Frontal cortex (tissue), 4 donors: Measurements from ENCODE around the gene ZNF30. TPM values are rescaled to one million over a fixed set of nuclear protein-coding genes. Genes with fewer than 3 reads are reported as not detected.
"Not testable (repeated sequence)": the region's sequence is repeated elsewhere in the genome, so short reads cannot be mapped to it uniquely, and the experiment has no call there.

Experiments used
- DNase-seq, 2 donors: peaks; one replicate each; pipeline ENCODE4 v3.0.0; 2012; ENCODE audit warnings: low spot score in 2 of 2
- FAIRE-seq: peaks from 2 replicates; lab custom pipeline; 2012; peaks lifted over from hg19 to GRCh38; lab: Jason Lieb, UNC
- total RNA-seq: library from RNA; depleted of rRNA; stranded (reverse); fragments of >200 nt; gene quantifications from one replicate; pipeline ENCODE4 v1.2.3, GENCODE V29; 2014
- donor health status: control.
- donor health status: control.
- donor health status: control.

The ZNF30 gene
- total RNA-seq, 1 donor from 2014 or later = 8.2 TPM

DNA sequence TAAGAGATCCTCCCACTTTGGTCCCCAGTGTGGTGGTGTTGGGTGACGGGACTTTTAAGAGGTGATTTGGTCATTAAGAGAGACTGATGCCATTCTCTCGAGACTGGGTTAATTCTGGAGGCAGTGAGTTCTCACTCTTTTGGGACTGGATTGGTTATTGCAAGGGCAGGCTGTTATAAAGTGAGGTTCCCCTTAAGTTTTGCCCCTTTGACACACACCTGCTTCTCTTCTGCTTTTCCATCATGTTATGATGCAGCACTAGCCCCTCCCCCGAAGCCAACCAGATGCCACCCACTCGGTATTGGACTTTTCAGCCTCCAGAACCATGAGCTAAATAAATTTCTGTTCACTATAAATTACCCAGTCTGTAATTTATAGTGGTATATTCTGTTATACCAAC is 57.1 kb downstream of the ZNF30 start:
- DNase-seq (no peak), FAIRE-seq (no peak)

DNA sequence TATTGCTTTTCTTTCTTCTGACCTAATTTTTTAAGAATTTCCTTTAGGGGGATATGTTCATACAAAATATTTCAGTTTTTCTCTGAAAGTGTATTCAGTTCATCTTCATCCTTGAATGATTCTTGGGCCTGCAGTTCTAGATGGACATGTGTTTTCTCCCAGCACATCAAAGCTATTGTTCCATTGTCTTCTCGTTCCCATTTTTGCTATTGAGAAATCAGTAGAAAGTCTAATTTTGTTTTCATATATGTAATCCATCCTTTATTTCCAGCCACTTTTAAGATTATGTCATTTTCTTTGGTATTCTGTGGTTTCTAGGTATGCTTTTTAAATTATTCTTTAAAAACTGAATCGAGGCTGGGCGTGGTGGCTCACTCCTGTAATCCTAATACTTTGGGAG is 57.6 kb downstream of the ZNF30 start:
- DNase-seq = no peak
- no peak for FAIRE-seq

DNA sequence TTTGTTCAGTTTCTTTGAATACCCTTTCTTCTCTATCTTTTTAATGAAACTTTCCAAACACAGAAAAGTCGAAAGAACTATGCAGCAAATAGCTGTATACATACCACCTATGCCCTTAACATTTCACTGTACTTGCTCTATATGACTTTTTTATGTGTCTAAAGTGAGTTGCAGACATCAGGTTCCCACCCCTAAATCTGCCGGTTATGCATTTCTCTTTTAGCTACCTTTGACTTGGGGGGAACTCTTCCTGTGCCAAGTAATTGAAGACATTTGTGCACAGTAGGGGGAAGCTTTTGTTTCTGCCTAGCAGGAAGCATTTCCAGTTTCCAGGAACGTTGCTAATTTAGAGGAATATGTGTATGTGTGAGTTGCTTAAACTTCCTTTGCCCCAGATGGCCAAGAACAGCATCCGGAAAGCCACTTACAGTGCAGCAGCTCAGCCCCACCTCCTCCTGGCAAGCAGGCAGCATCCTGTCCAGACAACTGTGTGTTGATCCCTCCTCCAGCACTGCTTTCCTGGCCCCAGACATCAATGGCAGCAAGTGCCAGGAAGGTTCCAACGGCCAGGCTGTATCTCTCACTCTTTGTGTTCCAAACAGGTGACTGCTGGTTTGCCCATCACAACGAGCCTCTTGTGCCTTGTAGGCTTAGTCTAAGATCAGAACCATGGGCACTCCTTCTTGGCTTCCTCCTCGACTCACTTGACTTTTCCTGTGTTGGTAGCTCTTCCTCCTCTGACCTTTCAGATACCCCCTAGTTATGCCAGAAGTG is 58.7 kb downstream of the ZNF30 start:
- FAIRE-seq (no peak), DNase-seq (no peak)

GRCh38 chr19:34988119-34988518 is 61.4 kb downstream of the ZNF30 start:
- no peak for DNase-seq
- no peak for FAIRE-seq

DNA sequence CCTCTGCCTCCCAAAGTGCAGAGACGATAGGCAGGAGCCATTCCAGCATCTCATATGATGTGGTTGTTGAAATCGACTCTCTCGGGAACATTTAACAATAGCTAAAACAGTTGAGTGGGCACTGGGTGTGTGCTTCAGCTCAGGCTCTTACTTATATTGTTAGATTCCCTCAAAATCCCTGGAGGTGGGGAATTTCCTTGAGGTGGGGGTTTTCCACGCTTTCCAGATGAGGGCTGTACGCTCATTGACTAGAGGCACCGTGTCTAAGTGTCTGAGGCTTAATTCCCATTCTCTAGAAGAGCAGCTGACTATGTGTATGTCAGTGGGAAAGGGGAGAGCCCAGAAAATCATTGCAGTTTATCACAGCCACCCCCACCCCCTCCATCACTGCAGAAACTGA is 62.6 kb downstream of the ZNF30 start:
- FAIRE-seq (no peak), DNase-seq (no peak)

DNA sequence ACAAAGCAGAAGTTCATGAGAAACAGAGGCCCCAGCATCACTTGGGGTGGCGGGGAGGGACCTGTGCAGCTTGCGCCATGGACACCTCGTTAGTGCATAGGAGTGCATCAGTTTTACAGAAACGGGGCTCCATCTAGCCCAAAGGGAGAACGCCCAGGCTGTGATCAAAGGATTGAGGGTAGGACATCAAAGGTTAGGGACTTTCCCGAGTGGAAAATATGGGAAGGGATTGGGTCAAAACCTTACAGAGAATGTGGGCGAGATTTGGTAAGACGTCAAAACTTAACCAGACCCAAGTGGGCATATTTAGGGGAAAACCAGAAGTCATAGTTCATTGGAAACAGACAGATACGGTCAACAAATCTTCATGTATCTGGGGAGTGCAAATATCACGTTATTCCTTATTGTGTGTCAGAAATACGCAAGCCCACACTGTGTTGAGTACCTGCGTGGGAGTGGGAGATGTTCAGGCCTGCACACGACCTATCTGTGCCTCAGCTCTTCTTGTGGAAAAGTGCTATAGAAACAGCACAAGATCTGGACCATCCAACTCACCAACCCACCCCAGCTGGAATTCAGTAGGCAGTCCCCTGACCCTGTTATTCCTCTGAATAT is 64.0 kb downstream of the ZNF30 start:
- DNase-seq = no peak
- no peak for FAIRE-seq

GRCh38 chr19:34991542-34992333 is 65.0 kb downstream of the ZNF30 start:
- DNase-seq (no peak), FAIRE-seq (no peak)

DNA sequence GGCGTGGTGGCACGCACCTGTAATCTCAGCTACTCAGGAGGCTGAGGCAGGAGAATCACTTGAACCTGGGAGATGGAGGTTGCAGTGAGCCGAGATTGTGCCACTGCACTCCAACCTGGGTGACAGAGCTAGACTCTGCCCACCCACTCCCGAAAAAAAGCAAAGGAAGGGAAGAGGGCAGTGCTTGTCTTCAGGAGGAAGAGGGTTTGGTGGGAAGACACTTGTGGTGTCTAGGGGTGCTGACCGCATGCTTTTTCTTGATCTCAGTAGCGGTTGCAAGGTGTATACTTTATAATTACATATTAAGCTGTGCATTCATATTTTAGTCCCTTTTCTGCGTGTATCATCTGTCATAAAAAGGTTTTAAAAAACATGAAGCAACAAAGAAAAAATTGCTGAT is 65.9 kb downstream of the ZNF30 start:
- FAIRE-seq, DNase-seq: not testable (repeated sequence)

DNA sequence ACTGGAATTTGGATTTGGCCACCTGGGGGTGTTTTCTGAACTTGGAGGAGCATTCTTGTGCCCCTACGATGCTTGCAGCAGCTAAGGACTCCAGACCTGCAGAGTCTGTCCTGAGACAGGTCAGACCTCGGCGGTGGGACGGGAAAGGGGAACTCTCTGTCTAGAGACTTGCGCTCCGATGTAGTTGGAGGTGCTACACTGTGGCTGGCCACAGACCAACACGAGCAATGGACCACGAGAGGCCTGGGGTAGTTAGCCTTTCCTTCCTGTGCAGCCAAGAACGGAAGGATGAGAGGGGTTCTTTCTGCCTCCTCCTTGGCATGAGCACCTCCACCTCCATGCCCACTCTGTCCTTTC is 67.6 kb downstream of the ZNF30 start:
- DNase-seq (no peak), FAIRE-seq (no peak)

Other genes starting within 250 kb of the ZNF30 start
- gene SCGB2B2, start 249.7 kb upstream of the ZNF30 start, total RNA-seq = 0.41 TPM
- gene ZNF302, start 249.2 kb upstream of the ZNF30 start, total RNA-seq = 59.5 TPM
- 41.2 TPM for gene ZNF181, start 192.7 kb upstream of the ZNF30 start, total RNA-seq
- 13.5 TPM for gene ZNF599, start 153.7 kb upstream of the ZNF30 start, total RNA-seq
- 13.9 TPM for gene ZNF792, start 37.3 kb downstream of the ZNF30 start, total RNA-seq
- gene GRAMD1A, start 73.4 kb downstream of the ZNF30 start, total RNA-seq = 29.3 TPM
- gene SCN1B, start 103.6 kb downstream of the ZNF30 start, total RNA-seq = 0.82 TPM
- not detected for gene HPN, start 114.8 kb downstream of the ZNF30 start, total RNA-seq
- gene FXYD3, start 188.9 kb downstream of the ZNF30 start, total RNA-seq = not detected
- gene LGI4, start 208.2 kb downstream of the ZNF30 start, total RNA-seq = 9.0 TPM
- not detected for gene FXYD1, start 211.9 kb downstream of the ZNF30 start, total RNA-seq
- 10.6 TPM for gene FXYD7, start 216.4 kb downstream of the ZNF30 start, total RNA-seq
- gene FXYD5, start 227.8 kb downstream of the ZNF30 start, total RNA-seq = not detected